ENCODE data around the gene CD2.

The CD2 gene

DNA sequence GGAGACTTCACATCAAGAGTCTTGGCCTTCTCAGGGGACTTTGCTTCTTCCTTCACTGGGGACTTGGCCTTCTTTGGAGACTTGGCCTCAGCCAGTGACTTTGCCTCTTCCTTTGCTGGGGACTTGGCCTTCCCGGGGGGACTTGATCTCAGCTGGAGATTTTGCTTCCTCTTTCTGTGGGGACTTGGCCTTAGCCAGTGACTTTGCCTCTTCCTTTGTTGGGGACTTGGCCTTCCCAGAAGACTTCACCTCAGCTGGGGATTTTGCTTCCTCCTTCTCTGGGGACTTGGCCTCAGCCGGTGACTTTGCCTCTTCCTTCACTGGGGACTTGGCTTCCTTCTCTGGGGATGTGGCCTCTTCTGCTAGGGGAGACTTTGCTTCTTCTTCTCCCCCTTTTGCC is 13.5 kb upstream of the CD2 start:
- TF ChIP-seq, protein P1, sequence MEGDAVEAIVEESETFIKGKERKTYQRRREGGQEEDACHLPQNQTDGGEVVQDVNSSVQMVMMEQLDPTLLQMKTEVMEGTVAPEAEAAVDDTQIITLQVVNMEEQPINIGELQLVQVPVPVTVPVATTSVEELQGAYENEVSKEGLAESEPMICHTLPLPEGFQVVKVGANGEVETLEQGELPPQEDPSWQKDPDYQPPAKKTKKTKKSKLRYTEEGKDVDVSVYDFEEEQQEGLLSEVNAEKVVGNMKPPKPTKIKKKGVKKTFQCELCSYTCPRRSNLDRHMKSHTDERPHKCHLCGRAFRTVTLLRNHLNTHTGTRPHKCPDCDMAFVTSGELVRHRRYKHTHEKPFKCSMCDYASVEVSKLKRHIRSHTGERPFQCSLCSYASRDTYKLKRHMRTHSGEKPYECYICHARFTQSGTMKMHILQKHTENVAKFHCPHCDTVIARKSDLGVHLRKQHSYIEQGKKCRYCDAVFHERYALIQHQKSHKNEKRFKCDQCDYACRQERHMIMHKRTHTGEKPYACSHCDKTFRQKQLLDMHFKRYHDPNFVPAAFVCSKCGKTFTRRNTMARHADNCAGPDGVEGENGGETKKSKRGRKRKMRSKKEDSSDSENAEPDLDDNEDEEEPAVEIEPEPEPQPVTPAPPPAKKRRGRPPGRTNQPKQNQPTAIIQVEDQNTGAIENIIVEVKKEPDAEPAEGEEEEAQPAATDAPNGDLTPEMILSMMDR (IDR thresholded peaks at IDR 0.05; ENCODE audit: control extremely low read depth, extremely low read depth, low read depth, missing control alignments) = no peak
- ChIA-PET CTCF (interaction anchor here (1.1 to 5.3 kb wide), 4 partner anchors 10 to 137 kb away, joined by 3 to 26 read pairs (median 3); no protein-coding TSS in a partner anchor), POLR2A (no interaction called here)
- DNase-seq (ENCODE audit: extremely low spot score) = no peak

DNA sequence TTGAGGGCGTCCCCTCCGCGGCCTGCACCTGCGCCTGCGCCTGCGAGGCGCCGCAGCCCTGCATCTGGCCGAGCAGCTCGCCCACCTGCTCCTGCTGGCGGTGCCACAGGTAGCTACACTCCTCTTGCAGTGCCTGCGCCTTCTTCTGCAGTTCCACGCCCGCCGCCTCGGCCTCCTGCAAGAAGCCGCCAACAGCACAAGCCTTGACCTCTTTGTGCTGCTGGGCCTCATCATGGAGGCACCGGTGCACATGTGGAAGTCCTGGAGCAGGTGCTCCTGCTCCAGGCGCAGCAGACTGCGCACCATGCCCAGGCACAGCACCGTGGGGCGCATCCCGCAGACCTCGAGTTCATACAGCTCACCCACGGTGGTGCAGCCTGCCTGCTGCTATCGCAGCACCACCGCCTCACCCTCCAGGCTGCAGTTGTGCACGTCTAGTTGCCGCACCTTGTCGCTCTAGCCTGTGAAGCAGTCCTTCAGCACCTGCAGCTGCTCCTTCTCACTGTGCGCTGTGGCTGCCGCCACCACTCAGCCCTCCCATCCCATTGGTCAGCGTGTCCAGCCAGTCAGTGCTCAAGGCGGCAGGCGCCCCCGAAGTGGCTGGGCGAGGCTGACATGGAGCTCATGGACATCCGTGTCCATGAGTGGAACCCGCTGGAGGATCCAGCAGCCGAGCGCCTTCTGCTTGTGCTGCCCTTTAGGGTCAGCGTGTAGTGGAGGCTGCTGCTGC is 12.2 kb upstream of the CD2 start:
- TF ChIP-seq, protein P1 (IDR thresholded peaks at IDR 0.05; ENCODE audit: control extremely low read depth, extremely low read depth, low read depth, missing control alignments) = no peak
- ChIA-PET POLR2A (no interaction called here), CTCF (interaction anchor here (1.1 to 5.3 kb wide), 3 partner anchors 8 to 73 kb away, joined by 3 to 26 read pairs (median 3); no protein-coding TSS in a partner anchor)
- no peak for DNase-seq (ENCODE audit: extremely low spot score)

DNA sequence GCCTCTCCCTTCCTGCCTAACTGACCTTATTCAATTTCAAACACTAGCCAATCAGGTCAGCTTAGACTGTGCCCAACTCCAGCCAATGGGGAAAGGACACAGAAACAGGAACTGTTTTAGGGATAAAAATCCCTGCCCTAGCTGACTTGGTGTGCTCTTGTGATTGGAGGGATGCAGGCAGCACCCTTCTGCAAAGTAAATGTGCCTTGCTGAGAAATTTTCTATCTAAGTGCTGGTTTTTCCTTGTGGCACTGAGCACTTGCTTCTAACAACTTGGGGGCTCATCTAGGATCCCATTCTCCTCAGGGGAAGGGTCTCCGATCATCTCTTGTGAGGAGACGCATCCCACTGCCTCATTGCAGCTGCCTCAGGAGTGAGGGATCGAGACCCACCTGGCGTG is 10.7 kb upstream of the CD2 start:
- ChIA-PET POLR2A (no interaction called here), CTCF (no interaction called here)
- DNase-seq (ENCODE audit: extremely low spot score) = no peak
- TF ChIP-seq, protein P1 (IDR thresholded peaks at IDR 0.05; ENCODE audit: control extremely low read depth, extremely low read depth, low read depth, missing control alignments) = no peak

DNA sequence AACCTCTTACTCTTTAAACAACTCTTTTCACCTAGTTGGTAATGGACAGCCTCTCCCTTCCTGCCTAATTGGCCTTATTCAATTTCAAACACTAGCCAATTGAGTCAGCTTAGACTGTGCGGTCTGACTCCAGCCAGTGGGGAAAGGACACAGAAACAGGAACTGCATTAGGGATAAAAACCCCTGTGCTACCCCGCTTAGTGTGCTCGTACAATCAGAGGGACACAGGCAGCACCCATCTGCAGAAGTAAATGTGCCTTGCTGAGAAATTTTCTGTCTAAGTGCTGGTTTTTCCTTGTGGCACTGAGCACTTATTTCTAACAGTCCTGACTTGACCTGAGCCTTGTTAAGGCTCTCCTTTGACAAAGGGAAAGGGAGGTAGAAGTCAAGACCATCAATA is 6.0 kb upstream of the CD2 start:
- POLR2A ChIA-PET = no interaction called here
- CTCF ChIA-PET = interaction anchor here (3.0 to 4.1 kb wide), 3 partner anchors 9 to 16 kb away, joined by 13 to 26 read pairs (median 23); no protein-coding TSS in a partner anchor

DNA sequence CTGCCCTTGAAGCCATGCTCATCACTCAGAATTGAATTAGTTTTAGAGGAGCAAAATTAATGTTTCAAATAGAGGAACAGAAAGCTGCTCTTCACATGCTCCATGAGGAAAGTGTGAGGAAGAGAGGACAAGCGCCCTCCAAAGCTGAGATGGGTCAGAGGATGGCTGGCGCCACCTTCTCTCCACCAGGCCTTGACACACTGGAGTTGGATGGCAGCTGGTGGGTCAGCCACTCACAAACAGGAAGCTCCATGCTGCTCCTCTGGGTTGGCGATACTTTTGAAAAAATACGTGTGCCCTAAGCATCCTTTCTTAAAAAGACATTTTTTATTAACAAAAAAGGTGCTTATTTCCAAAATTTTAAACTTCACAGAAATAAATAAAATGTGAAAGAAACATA is 3.1 kb upstream of the CD2 start:
- ChIA-PET CTCF (interaction anchor here (0.9 to 4.1 kb wide), 5 partner anchors 12 to 67 kb away, joined by 3 to 26 read pairs (median 4); no protein-coding TSS in a partner anchor), POLR2A (no interaction called here)
- TF ChIP-seq, protein P1 (IDR thresholded peaks at IDR 0.05; ENCODE audit: control extremely low read depth, extremely low read depth, low read depth, missing control alignments) = no peak
- no peak for DNase-seq (ENCODE audit: extremely low spot score)

More for the DNA sequence above, 6.0 kb upstream of the CD2 start:
- no peak for DNase-seq (ENCODE audit: extremely low spot score)
- TF ChIP-seq, protein P1 (IDR thresholded peaks at IDR 0.05; ENCODE audit: control extremely low read depth, extremely low read depth, low read depth, missing control alignments) = no peak

DNA sequence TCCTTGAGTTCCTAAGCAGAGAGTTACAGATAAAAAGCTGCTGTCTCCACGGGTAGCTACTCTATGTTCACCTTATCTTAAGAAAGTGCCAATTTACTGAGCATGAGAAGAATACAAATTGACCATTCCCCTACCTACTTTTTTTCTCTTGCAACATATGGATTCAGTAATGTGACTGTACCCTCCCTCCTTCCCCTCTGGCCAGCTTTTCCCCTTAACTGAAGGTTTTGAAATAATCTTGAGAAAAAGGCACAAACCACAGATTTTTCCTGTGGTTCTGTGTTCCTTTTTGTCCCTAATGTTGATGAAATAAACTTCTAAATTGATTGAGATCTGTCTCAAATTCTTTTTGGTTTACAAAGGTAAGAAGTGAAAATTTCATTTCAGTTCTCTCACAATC is 2.6 kb upstream of the CD2 start:
- CTCF ChIA-PET = interaction anchor here (0.9 to 4.1 kb wide), 5 partner anchors 11 to 66 kb away, joined by 3 to 26 read pairs (median 4); no protein-coding TSS in a partner anchor

More for the DNA sequence above, 2.6 kb upstream of the CD2 start:
- TF ChIP-seq, protein P1 (IDR thresholded peaks at IDR 0.05; ENCODE audit: control extremely low read depth, extremely low read depth, low read depth, missing control alignments) = no peak
- DNase-seq (ENCODE audit: extremely low spot score) = no peak
- POLR2A ChIA-PET = no interaction called here
